Activated CD4-positive, CD25-positive, alpha-beta regulatory T cell treated with anti-CD3 and anti-CD28 coated beads, Interleukin-2, amount 50 U/mL, for 16 hours (primary cell): Measurements from ENCODE around the gene NRG3.

Source experiments
- DNase-seq: peaks from one replicate; pipeline ENCODE4 v3.0.0-alpha.2; 2020; ENCODE audit warnings: low read depth, low spot score

Gene NRG3

GRCh38 chr10:81884856-81885255 lies 9.9 kb downstream of the NRG3 start:
- DNase-seq, result no peak

GRCh38 chr10:81885491-81885890 lies 10.5 kb downstream of the NRG3 start:
- DNase-seq, result no peak

GRCh38 chr10:81886939-81887338 lies 11.9 kb downstream of the NRG3 start:
- no peak for DNase-seq

GRCh38 chr10:81889181-81889769 lies 14.3 kb downstream of the NRG3 start:
- DNase-seq, result no peak

GRCh38 chr10:81894616-81895015 lies 19.6 kb downstream of the NRG3 start:
- no peak for DNase-seq

- no peak for DNase-seq
Measured at GRCh38 chr10:81898518-81898917, 23.5 kb downstream of the NRG3 start.

GRCh38 chr10:81900989-81901388 lies 26.0 kb downstream of the NRG3 start:
- DNase-seq, result no peak

- DNase-seq, result no peak
Measured at GRCh38 chr10:81903472-81903871, 28.5 kb downstream of the NRG3 start.

GRCh38 chr10:81905161-81905560 lies 30.2 kb downstream of the NRG3 start:
- DNase-seq, result no peak

GRCh38 chr10:81909453-81909852 lies 34.5 kb downstream of the NRG3 start:
- no peak for DNase-seq

GRCh38 chr10:81911328-81911727 lies 36.3 kb downstream of the NRG3 start:
- no peak for DNase-seq

- no peak for DNase-seq
Measured at GRCh38 chr10:81914736-81915503, 39.9 kb downstream of the NRG3 start.

GRCh38 chr10:81915504-81915897 lies 40.5 kb downstream of the NRG3 start:
- no peak for DNase-seq

GRCh38 chr10:81917666-81918065 lies 42.7 kb downstream of the NRG3 start:
- no peak for DNase-seq

GRCh38 chr10:81918766-81919165 lies 43.8 kb downstream of the NRG3 start:
- DNase-seq, result no peak

GRCh38 chr10:81920213-81920829 lies 45.3 kb downstream of the NRG3 start:
- DNase-seq, result no peak

- no peak for DNase-seq
Measured at GRCh38 chr10:81928119-81928518, 53.1 kb downstream of the NRG3 start.

GRCh38 chr10:81943583-81943982 lies 68.6 kb downstream of the NRG3 start:
- DNase-seq, result no peak

GRCh38 chr10:81944609-81945008 lies 69.6 kb downstream of the NRG3 start:
- no peak for DNase-seq

GRCh38 chr10:81949283-81949682 lies 74.3 kb downstream of the NRG3 start:
- no peak for DNase-seq

GRCh38 chr10:81950358-81950757 lies 75.4 kb downstream of the NRG3 start:
- DNase-seq, result no peak

- no peak for DNase-seq
Measured at GRCh38 chr10:81953420-81953819, 78.4 kb downstream of the NRG3 start.

- DNase-seq, result no peak
Measured at GRCh38 chr10:81957976-81958375, 83.0 kb downstream of the NRG3 start.
